K562 (cell line): Measurements from ENCODE around the gene ZNF816. TPM values are rescaled to one million over a fixed set of nuclear protein-coding genes. Genes with fewer than 3 reads are reported as not detected.
A peak's percentile ranks its signal among the peaks of the same experiment; 100 is the strongest.

Source experiments
- BMI1 ChIP-seq: fragments of 150-350 bp; IDR thresholded peaks from 2 replicates; pipeline ENCODE4 v1.6.1; 2014; ENCODE audit warnings: low read length
- CC2D1A ChIP-seq: fragments of 450-650 bp; IDR thresholded peaks from 2 replicates; pipeline ENCODE4 v1.6.1; 2017; ENCODE audit warnings: mild to moderate bottlenecking
- DMBX1 ChIP-seq: fragments of 250-450 bp; sonication (Bioruptor Pico); IDR thresholded peaks from 2 replicates; pipeline ENCODE4 v1.8.0; 2022; ENCODE audit warnings: inconsistent platforms, mild to moderate bottlenecking, moderate library complexity, borderline replicate concordance
- KAT7 ChIP-seq: sonication (generic); formaldehyde crosslinking; IDR thresholded peaks from 2 replicates; pipeline ENCODE4 v1.8.0; 2022; ENCODE audit warnings: missing genetic modification reagents, mild to moderate bottlenecking, borderline replicate concordance
- KDM5B ChIP-seq: fragments of 200-600 bp; sonication (generic); IDR thresholded peaks from 2 replicates; pipeline ENCODE4 v1.6.1; 2012; ENCODE audit warnings: low read depth, mild to moderate bottlenecking, moderate library complexity, low read length, control low read depth, inconsistent platforms; ENCODE audit not compliant: insufficient replicate concordance
- L3MBTL2 ChIP-seq: fragments of 450-650 bp; IDR thresholded peaks from 2 replicates; pipeline ENCODE4 v1.6.1; 2016; ENCODE audit warnings: mild to moderate bottlenecking, moderate library complexity
- NEUROD1 ChIP-seq: fragments of 150-350 bp; IDR thresholded peaks from 2 replicates; pipeline ENCODE4 v1.6.1; 2014; ENCODE audit warnings: borderline replicate concordance, low read length, low read depth; ENCODE audit not compliant: partially characterized antibody
- PHF21A ChIP-seq: fragments of 450-650 bp; IDR thresholded peaks from 2 replicates; pipeline ENCODE4 v1.6.1; 2017; ENCODE audit warnings: low read depth, borderline replicate concordance
- PHF8 ChIP-seq: fragments of 200-600 bp; sonication (generic); IDR thresholded peaks from 2 replicates; pipeline ENCODE4 v1.6.1; 2012; ENCODE audit warnings: mixed run types, mild to moderate bottlenecking, inconsistent platforms, low read length, moderate library complexity, borderline replicate concordance
- PYGO2 ChIP-seq: fragments of 450-650 bp; IDR thresholded peaks from 2 replicates; pipeline ENCODE4 v1.6.1; 2016; ENCODE audit warnings: mild to moderate bottlenecking, missing genetic modification characterization, moderate library complexity, missing compliant biosample characterization
- RAD21 ChIP-seq, 2 experiments: fragments of 250-450 bp in 1 of 2; fragments of 450-650 bp in 1 of 2; sonication (Bioruptor Pico) in 1 of 2; formaldehyde crosslinking in 1 of 2; IDR thresholded peaks in 1 of 2; conservative IDR thresholded peaks in 1 of 2; 2 replicates each; pipeline versions ENCODE4 v1.4.0 to v1.8.0; 2020 to 2022; ENCODE audit warnings: mild to moderate bottlenecking in 2 of 2, moderate library complexity in 1 of 2
- ZNF239 ChIP-seq: fragments of 250-450 bp; sonication (Bioruptor Pico); IDR thresholded peaks from 2 replicates; pipeline ENCODE4 v1.4.0; 2020; ENCODE audit warnings: mild to moderate bottlenecking
- ZNF764 ChIP-seq: fragments of 250-450 bp; sonication (Bioruptor Pico); IDR thresholded peaks from 2 replicates; pipeline ENCODE4 v1.4.0; 2020; ENCODE audit warnings: low read depth, mild to moderate bottlenecking, moderate library complexity
- polyA plus RNA-seq, 8 experiments: library from polyadenylated mRNA; depleted of rRNA in 4 of 8; stranded (reverse) in 5 of 8; unstranded in 3 of 8; fragments of >200 nt; fragmentation: Nextera tagmentation in 2 of 8; fragmentation: Illumina TruSeq in 1 of 8; extraction: Ambion mirVana in 2 of 8; extraction: Trizol in 1 of 8; gene quantifications; 2 replicates each; pipeline versions ENCODE4 v1.2.1 to v1.2.3, GENCODE V29; 2011 to 2014; ENCODE audit warnings: inconsistent platforms in 1 of 8, missing spikeins in 1 of 8
- total RNA-seq, 7 experiments: library from RNA; depleted of rRNA in 6 of 7; stranded (reverse); fragments of >200 nt in 6 of 7; fragmentation: Illumina TruSeq in 2 of 7; extraction: Trizol in 2 of 7; gene quantifications; 2 replicates each; pipeline versions ENCODE4 v1.2.1 to v1.2.3, GENCODE V29; 2011 to 2021; ENCODE audit warnings: low replicate concordance in 1 of 7
- TF ChIP-seq, protein P1 (sequence below), 2 experiments: fragments of 450-650 bp; formaldehyde crosslinking in 1 of 2; IDR thresholded peaks; 2 replicates each; pipeline versions ENCODE4 v1.4.0 to v1.6.1; 2014 to 2020; ENCODE audit warnings: mild to moderate bottlenecking in 2 of 2, borderline replicate concordance in 1 of 2, low read depth in 1 of 2
- TF ChIP-seq, protein P2 (sequence below): fragments of 450-650 bp; conservative IDR thresholded peaks from 2 replicates; pipeline ENCODE4 v1.6.1; 2016; ENCODE audit warnings: missing genetic modification characterization, low read depth, mild to moderate bottlenecking, missing compliant biosample characterization, moderate library complexity
- TF ChIP-seq, protein P3 (sequence below): fragments of 450-650 bp; formaldehyde crosslinking; IDR thresholded peaks from 2 replicates; pipeline ENCODE4 v1.4.0; 2020; ENCODE audit warnings: mild to moderate bottlenecking, mixed read lengths

ZNF816 gene
- total and polyA plus RNA-seq, 9 of the 15 experiments (the other 6 are each of a cell fraction or from before 2014, with no cell fraction given): 8.6 to 23.4 (median 13.0) TPM

DNA sequence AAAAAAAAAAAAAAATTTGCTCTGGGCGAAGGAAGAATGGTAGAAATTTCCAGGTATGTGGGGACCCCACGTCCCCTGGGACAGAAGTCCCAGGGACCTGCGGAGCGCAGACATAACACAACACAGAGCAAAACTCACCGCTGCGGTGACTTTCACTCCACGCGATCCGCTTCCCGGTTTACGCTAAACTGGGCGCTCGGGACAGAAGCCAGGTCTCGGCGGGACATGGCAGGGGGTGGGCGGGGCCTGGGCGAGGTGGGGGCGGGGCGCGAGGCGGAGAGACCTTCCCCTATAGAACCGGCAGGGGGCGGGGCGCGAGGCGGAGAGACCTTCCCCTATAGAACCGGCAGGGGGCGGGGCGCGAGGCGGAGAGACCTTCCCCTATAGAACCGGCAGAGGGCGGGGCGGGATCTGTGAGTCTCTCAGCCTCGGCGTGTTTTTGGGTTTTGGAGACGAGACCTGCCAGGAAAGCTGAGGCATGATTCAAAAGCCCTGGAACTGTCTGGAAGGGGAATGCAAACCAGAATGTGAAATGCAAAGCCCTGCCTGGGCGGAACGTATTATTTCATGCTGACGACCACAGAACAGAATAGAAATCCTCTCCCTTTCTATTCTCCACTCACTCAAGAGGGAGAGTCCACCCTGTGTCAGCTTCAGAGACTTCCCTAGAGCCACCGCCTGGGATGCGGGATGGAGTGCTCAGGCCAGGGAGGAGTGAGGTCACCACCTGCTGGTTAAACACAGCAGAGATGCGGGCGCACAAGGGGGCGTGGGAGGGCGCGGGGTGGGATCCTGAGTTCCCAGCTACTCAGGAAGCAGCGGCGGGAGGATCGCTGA lies 30.9 kb upstream of the ZNF816 start (continued):
- TF ChIP-seq, protein P1, sequence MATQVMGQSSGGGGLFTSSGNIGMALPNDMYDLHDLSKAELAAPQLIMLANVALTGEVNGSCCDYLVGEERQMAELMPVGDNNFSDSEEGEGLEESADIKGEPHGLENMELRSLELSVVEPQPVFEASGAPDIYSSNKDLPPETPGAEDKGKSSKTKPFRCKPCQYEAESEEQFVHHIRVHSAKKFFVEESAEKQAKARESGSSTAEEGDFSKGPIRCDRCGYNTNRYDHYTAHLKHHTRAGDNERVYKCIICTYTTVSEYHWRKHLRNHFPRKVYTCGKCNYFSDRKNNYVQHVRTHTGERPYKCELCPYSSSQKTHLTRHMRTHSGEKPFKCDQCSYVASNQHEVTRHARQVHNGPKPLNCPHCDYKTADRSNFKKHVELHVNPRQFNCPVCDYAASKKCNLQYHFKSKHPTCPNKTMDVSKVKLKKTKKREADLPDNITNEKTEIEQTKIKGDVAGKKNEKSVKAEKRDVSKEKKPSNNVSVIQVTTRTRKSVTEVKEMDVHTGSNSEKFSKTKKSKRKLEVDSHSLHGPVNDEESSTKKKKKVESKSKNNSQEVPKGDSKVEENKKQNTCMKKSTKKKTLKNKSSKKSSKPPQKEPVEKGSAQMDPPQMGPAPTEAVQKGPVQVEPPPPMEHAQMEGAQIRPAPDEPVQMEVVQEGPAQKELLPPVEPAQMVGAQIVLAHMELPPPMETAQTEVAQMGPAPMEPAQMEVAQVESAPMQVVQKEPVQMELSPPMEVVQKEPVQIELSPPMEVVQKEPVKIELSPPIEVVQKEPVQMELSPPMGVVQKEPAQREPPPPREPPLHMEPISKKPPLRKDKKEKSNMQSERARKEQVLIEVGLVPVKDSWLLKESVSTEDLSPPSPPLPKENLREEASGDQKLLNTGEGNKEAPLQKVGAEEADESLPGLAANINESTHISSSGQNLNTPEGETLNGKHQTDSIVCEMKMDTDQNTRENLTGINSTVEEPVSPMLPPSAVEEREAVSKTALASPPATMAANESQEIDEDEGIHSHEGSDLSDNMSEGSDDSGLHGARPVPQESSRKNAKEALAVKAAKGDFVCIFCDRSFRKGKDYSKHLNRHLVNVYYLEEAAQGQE (IDR thresholded peaks at IDR 0.05; ENCODE audit: borderline replicate concordance): peak; percentile 27; the same call in 1 of the 2 replicates
- TF ChIP-seq, protein P1 (CRISPR knock-in tag; IDR thresholded peaks at IDR 0.05; ENCODE audit: low read depth): no peak
- TF ChIP-seq PHF21A (no peak), CC2D1A (no peak), RAD21 (CRISPR knock-in tag; conservative IDR thresholded peaks at IDR 0.05 in 1 of 2, IDR thresholded peaks at IDR 0.05 in 1 of 2) (no peak; a peak in 1 of 4 replicates), L3MBTL2 (peak; percentile 27; the same call in 1 of the 2 replicates), ZNF239 (CRISPR knock-in tag) (no peak), BMI1 (no peak), PHF8 (peak; percentile 55; the same call in 1 of the 2 replicates), KDM5B (peak; percentile 67), NEUROD1 (no peak), DMBX1 (no peak), ZNF764 (no peak), KAT7 (CRISPR knock-in tag) (no peak), PYGO2 (tag) (no peak)
- TF ChIP-seq, protein P2, sequence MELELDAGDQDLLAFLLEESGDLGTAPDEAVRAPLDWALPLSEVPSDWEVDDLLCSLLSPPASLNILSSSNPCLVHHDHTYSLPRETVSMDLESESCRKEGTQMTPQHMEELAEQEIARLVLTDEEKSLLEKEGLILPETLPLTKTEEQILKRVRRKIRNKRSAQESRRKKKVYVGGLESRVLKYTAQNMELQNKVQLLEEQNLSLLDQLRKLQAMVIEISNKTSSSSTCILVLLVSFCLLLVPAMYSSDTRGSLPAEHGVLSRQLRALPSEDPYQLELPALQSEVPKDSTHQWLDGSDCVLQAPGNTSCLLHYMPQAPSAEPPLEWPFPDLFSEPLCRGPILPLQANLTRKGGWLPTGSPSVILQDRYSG: no peak
- TF ChIP-seq, protein P3, sequence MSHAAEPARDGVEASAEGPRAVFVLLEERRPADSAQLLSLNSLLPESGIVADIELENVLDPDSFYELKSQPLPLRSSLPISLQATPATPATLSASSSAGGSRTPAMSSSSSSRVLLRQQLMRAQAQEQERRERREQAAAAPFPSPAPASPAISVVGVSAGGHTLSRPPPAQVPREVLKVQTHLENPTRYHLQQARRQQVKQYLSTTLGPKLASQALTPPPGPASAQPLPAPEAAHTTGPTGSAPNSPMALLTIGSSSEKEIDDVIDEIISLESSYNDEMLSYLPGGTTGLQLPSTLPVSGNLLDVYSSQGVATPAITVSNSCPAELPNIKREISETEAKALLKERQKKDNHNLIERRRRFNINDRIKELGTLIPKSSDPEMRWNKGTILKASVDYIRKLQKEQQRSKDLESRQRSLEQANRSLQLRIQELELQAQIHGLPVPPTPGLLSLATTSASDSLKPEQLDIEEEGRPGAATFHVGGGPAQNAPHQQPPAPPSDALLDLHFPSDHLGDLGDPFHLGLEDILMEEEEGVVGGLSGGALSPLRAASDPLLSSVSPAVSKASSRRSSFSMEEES (CRISPR knock-in tag): no peak
